ENCODE measurements around the gene FOSL2.

DNA sequence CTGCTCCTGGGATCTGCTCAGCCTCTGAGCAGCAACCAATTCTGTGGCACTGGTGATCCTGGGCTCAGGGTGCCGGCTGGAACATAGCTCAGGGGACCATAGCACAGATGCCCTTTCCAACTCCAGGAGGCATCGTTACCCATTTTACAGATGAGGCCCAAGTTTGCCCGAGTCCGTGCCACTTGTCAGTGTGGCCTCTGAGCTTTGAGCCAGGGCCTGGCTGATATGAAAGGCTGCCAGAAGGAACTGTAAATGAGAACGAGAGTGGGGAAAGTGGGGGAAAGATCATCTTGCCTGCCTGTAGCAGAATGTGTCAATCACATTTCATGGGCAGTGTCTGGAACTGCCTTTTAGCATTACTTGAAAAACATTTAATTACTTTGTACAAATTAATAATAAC is 23.3 kb upstream of the FOSL2 start:
- TF ChIP-seq CTCF (optimal IDR thresholded peaks at IDR 0.05 in 1 of 3, IDR thresholded peaks at IDR 0.05 in 1 of 3, conservative IDR thresholded peaks at IDR 0.05 in 1 of 3; ENCODE audit: extremely low read depth in 1 of 3, insufficient read depth in 2 of 3, low read length in 3 of 3) (no peak), EZH2 (IDR thresholded peaks at IDR 0.05; ENCODE audit: low read length) (no peak)
